Neural progenitor cell (in vitro differentiated cells): ENCODE measurements around the gene ATL2.

Experiments used
- CTCF ChIP-seq: fragments of 200-600 bp; sonication (generic); IDR thresholded peaks from 2 replicates; pipeline ENCODE4 v1.5.1; 2017; ENCODE audit warnings: antibody characterized with exemption, mild to moderate bottlenecking
- EZH2phosphoT487 ChIP-seq: fragments of 200-600 bp; sonication (generic); IDR thresholded peaks from 2 replicates; pipeline ENCODE4 v1.6.1; 2017; ENCODE audit warnings: antibody characterized with exemption

DNA sequence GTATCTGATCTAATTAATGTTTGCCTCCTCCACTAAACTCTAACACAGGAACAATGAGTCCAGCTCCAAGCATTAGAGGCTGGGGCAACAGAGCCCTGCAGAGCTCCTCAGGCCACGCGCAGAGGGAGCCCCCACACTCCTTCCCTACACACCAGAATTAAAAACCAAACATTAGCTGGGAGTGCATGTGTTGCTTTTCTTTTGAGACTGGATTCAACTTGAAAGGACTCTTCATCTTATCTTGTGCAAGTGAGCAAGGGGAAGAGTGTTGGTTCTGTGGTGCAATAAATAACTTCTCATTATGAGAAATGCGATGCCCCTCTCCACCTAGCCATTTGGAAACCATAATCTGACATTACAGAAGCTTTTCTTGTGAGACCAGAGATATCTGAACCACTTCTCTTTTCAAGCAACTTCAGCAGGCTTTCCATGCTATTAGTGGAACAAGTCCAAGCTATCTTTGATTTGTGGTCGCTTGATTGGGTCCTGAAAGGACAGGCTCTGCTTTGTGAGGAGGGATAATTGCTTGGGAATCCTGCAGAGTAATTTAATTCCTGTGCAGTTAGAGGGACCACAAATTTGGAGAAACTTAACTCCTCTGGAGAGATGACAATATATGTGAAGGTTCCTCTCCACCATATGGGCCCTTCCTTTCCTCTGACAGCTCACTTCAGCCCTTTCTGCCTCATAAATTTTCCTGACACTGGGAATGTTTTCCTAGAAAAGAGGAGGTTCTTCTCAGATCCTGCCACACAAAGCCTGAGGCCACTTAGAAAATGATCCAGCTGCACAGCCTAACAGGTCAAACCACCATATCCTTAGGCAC, 112.5 kb downstream of the ATL2 start:
- no peak for TF ChIP-seq EZH2phosphoT487
- TF ChIP-seq CTCF: no peak
